NCI-H510A (cell line): ENCODE data around the gene GSG1L.

Source experiments
- DNase-seq: peaks from one replicate; lab custom pipeline; 2025; lab: John Stamatoyannopoulos, UW

Gene GSG1L

GRCh38 chr16:27771201-27771910 is 292.2 kb downstream of the GSG1L start:
- DNase-seq = no peak

- DNase-seq = no peak
Measured at GRCh38 chr16:27770271-27771196, 293.0 kb downstream of the GSG1L start.

- DNase-seq = no peak
Measured at GRCh38 chr16:27769561-27770255, 293.8 kb downstream of the GSG1L start.

- DNase-seq = no peak
Measured at GRCh38 chr16:27768651-27769272, 294.8 kb downstream of the GSG1L start.

- DNase-seq = no peak
Measured at GRCh38 chr16:27767971-27768591, 295.4 kb downstream of the GSG1L start.

GRCh38 chr16:27767081-27767480 is 296.4 kb downstream of the GSG1L start:
- no peak for DNase-seq

- no peak for DNase-seq
Measured at GRCh38 chr16:27766236-27766925, 297.1 kb downstream of the GSG1L start.

GRCh38 chr16:27764869-27765675 is 298.4 kb downstream of the GSG1L start:
- no peak for DNase-seq

- DNase-seq = no peak
Measured at GRCh38 chr16:27764427-27764826, 299.1 kb downstream of the GSG1L start.

GRCh38 chr16:27762441-27762840 is 301.1 kb downstream of the GSG1L start:
- no peak for DNase-seq

- no peak for DNase-seq
Measured at GRCh38 chr16:27761816-27762215, 301.7 kb downstream of the GSG1L start.

- no peak for DNase-seq
Measured at GRCh38 chr16:27760789-27761176, 302.7 kb downstream of the GSG1L start.

- DNase-seq = no peak
Measured at GRCh38 chr16:27759967-27760788, 303.3 kb downstream of the GSG1L start.

- DNase-seq = no peak
Measured at GRCh38 chr16:27759301-27759871, 304.1 kb downstream of the GSG1L start.

- no peak for DNase-seq
Measured at GRCh38 chr16:27758544-27758943, 305.0 kb downstream of the GSG1L start.

- no peak for DNase-seq
Measured at GRCh38 chr16:27756206-27756970, 307.1 kb downstream of the GSG1L start.

GRCh38 chr16:27754788-27755690 is 308.5 kb downstream of the GSG1L start:
- DNase-seq = no peak
